LNCaP clone FGC (cell line): ENCODE results near the gene PTGES2.

Experiments used
- DNase-seq: peaks from one replicate; pipeline ENCODE4 v3.0.0-alpha.2; 2011; ENCODE audit warnings: low read depth
- H3K4me3 ChIP-seq: 2 replicates; pipeline ENCODE4 v1.5.1; 2011; ENCODE audit warnings: mild to moderate bottlenecking, low read depth, low read length, control low read depth
- TF ChIP-seq, protein P1 (sequence below): IDR thresholded peaks from 2 replicates; pipeline ENCODE4 v1.5.1; 2012; ENCODE audit warnings: mild to moderate bottlenecking; ENCODE audit not compliant: control insufficient read depth, insufficient read depth; ENCODE audit errors: extremely low read depth

The PTGES2 gene

DNA sequence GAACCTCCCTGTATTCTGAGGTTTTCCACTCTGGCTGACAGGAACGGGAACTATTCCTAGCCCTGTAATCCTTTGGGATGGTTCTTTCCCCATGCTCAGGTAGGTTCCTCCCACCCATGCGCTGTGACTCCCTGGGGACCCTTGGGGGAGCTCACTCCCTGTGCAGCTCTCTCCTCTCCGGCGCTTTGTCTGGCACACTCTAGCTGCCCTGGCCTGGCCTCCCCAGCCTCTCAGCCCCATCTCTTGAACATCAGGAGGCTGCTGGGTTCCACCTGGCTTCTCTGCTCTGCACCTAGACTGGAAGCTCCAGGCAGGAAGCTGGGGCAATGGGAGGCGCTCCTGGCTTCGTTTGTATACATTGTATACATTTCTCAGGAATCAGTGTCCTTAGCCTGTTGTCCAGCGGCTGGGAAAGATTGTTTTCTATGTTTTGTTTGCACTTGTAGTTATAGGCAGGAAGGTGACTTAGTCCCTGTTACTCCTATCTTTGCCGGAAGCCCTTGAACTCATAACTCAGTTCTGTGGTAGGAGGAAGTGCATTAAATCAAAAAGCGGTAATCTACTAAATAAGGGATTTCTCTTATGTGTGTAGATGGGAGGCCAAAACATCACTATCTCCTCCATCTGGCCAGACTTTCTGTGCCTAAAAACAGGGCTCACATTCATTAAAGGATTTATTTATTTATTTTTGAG, 39.1 kb downstream of the PTGES2 start:
- no peak for DNase-seq
- TF ChIP-seq, protein P1, sequence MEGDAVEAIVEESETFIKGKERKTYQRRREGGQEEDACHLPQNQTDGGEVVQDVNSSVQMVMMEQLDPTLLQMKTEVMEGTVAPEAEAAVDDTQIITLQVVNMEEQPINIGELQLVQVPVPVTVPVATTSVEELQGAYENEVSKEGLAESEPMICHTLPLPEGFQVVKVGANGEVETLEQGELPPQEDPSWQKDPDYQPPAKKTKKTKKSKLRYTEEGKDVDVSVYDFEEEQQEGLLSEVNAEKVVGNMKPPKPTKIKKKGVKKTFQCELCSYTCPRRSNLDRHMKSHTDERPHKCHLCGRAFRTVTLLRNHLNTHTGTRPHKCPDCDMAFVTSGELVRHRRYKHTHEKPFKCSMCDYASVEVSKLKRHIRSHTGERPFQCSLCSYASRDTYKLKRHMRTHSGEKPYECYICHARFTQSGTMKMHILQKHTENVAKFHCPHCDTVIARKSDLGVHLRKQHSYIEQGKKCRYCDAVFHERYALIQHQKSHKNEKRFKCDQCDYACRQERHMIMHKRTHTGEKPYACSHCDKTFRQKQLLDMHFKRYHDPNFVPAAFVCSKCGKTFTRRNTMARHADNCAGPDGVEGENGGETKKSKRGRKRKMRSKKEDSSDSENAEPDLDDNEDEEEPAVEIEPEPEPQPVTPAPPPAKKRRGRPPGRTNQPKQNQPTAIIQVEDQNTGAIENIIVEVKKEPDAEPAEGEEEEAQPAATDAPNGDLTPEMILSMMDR, result no peak
- no peak overlapping the region for H3K4me3 ChIP-seq

DNA sequence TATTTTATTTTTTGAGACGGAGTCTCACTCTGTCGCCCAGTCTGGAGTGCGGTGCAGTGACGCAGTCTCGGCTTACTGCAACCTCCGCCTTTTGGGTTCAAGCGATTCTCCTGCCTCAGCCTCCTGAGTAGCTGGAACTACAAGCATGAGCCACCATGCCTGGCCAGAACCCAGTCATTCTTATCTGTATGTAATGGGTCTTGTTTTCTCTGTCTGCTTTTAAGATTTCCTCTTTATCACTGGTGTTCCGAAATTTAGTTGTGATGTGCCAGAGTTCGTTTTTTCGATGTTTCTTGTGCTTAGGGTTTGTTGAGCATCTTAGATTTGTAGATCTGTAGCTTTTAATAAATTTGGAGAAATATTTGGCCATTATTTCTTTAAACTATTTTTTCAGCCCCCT, 40.3 kb downstream of the PTGES2 start:
- TF ChIP-seq, protein P1, result no peak
- DNase-seq, result no peak
- no peak overlapping the region for H3K4me3 ChIP-seq

DNA sequence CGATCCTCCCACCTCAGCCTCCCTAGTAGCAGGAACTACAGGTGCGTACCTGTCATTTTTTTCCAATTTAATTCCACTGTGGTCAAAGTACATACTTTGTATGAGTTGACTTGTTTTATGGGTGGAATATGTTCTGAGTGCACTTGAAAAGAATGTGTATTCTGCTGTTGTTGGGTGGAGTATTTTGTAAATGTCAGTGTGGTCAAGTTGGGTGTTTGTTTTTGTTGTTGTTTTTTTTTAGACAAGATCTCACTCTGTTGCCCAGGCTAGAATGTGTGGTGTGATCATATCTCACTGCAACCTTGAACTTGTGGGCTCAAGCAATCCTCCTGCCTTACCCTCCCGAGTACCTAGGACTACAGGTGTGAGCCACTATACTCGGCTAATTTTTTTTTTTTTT, 41.6 kb downstream of the PTGES2 start:
- H3K4me3 ChIP-seq, result no peak overlapping the region
- TF ChIP-seq, protein P1, result no peak
- no peak for DNase-seq

DNA sequence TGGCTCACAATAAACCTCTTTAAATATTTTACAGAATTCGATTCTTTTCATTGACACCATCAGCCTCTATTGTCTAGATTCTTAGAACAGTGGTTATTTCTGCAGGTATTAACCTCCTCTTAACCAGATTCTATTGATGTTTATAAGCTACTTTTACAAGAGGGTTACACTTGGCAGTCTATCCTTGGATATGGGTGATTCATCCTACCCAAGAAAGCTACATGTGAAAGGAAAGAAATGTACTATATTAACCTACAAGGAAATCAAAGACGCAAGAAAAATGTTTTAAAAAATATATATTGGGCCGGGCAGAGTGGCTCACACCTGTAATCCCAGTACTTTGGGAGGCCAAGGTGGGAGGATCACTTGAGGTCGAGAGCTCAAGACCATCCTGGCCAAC, 42.8 kb downstream of the PTGES2 start:
- TF ChIP-seq, protein P1, result no peak
- no peak for DNase-seq
- H3K4me3 ChIP-seq, result no peak overlapping the region

DNA sequence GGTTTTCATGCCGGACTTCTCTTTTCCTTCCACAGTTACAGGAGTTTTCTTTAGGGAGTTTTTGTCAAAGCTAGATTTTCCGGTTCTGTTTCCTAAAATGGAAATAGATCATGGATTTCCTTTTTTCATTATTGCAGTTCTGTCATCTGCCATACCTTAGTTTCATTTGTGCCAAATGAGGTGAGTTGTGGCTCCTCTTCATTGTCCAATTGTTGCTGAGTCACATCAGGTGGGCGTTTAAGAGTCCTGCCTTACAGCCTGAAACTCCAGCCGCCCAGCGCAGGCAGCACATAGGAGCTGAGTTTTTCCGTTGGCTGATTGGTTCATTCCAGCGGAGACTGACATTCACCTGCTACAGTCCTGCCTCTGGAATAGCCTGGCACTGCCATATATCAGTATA, 45.4 kb downstream of the PTGES2 start:
- DNase-seq, result no peak
- no peak overlapping the region for H3K4me3 ChIP-seq
- TF ChIP-seq, protein P1, result no peak

DNA sequence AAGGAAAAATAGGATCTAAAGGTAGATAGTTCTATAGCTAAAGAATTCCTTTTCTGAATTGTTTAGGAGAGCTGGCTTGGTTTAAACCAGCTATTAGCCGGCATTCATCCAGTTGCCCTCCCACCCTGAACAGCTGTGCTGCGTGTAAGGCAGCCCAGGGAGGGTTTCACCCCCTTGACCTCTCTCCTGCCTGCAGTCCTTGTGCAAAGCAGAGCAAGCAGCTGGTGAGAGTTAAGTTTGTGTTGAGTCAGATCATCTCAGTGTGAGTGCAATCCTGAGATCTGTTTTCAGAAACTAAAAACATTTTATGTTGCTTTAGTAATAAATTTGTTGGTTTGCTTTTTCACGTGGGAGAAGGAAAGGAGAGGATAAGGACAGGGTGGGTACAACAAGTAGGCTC, 46.5 kb downstream of the PTGES2 start:
- no peak for DNase-seq
- TF ChIP-seq, protein P1, result no peak
- H3K4me3 ChIP-seq, result no peak overlapping the region

DNA sequence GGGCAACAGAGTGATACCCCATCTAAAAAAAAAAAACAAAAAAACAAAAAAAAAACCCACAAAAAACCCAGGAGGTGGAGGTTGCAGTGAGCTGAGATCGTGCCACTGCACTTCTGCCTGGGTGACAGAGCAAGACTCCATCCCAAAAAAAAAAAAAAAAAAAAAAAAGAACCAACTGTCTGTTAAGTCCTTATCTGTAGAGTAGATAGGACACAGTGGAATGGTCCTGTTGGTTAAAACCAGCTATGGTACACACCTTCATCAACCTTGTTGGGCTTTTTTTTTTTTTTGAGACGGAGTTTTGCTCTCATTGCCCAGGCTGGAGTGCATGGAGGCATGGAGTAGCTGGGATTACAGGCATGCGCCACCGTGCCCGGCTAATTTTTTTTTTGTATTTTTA, 47.3 kb downstream of the PTGES2 start:
- no peak for DNase-seq
- no peak overlapping the region for H3K4me3 ChIP-seq
- TF ChIP-seq, protein P1, result no peak
